HEK293T (cell line): ENCODE results near the gene NME8.

Source experiments
- ARNT ChIP-seq: fragments of 450-650 bp; IDR thresholded peaks from 2 replicates; pipeline ENCODE4 v1.6.1; 2017; ENCODE audit warnings: mild to moderate bottlenecking
- ELF4 ChIP-seq: fragments of 450-650 bp; IDR thresholded peaks from 2 replicates; pipeline ENCODE4 v1.6.1; 2017; ENCODE audit warnings: antibody characterized with exemption
- FOXA1 ChIP-seq: fragments of 450-650 bp; IDR thresholded peaks from 2 replicates; pipeline ENCODE4 v1.6.1; 2016; ENCODE audit warnings: mild to moderate bottlenecking
- FOXK2 ChIP-seq: fragments of 450-650 bp; IDR thresholded peaks from 2 replicates; pipeline ENCODE4 v1.6.1; 2016; ENCODE audit warnings: mild to moderate bottlenecking
- HDGF ChIP-seq: fragments of 450-650 bp; IDR thresholded peaks from 2 replicates; pipeline ENCODE4 v1.6.1; 2017; ENCODE audit warnings: antibody characterized with exemption, borderline replicate concordance
- L3MBTL2 ChIP-seq: fragments of 450-650 bp; conservative IDR thresholded peaks from 2 replicates; pipeline ENCODE4 v1.6.1; 2016; ENCODE audit warnings: mild to moderate bottlenecking
- LEF1 ChIP-seq: fragments of 450-650 bp; IDR thresholded peaks from 2 replicates; pipeline ENCODE4 v1.6.1; 2017; ENCODE audit warnings: mild to moderate bottlenecking, borderline replicate concordance
- NFRKB ChIP-seq: fragments of 450-650 bp; IDR thresholded peaks from 2 replicates; pipeline ENCODE4 v1.6.1; 2016; ENCODE audit warnings: mild to moderate bottlenecking, moderate library complexity
- SP1 ChIP-seq: fragments of 450-650 bp; IDR thresholded peaks from 2 replicates; pipeline ENCODE4 v1.6.1; 2017
- SUZ12 ChIP-seq: fragments of 450-650 bp; IDR thresholded peaks from 2 replicates; pipeline ENCODE4 v1.6.1; 2016; ENCODE audit warnings: mild to moderate bottlenecking
- TARDBP ChIP-seq: fragments of 450-650 bp; IDR thresholded peaks from 2 replicates; pipeline ENCODE4 v1.6.1; 2016
- ZNF384 ChIP-seq: fragments of 450-650 bp; IDR thresholded peaks from 2 replicates; pipeline ENCODE4 v1.6.1; 2016

GRCh38 chr7:37806152-37806551 lies 42.2 kb upstream of the NME8 start:
- TF ChIP-seq FOXK2: no peak
- TF ChIP-seq SUZ12: no peak
- TF ChIP-seq ELF4: no peak
- TF ChIP-seq TARDBP: no peak
- TF ChIP-seq SP1: no peak
- TF ChIP-seq HDGF: no peak
- no peak for TF ChIP-seq FOXA1
- no peak for TF ChIP-seq ZNF384
- TF ChIP-seq LEF1: no peak
- no peak for TF ChIP-seq ARNT
- TF ChIP-seq NFRKB: no peak
- no peak for TF ChIP-seq L3MBTL2
